Mammary epithelial cell (primary cell): ENCODE data around the gene FAM193B.

Experiments
- EZH2 ChIP-seq: IDR thresholded peaks from 2 replicates; pipeline ENCODE4 v1.6.1; 2012; ENCODE audit warnings: low read length, inconsistent platforms, borderline replicate concordance
- TF ChIP-seq, protein P1 (sequence below), 2 donors: IDR thresholded peaks in 1 of 2; conservative IDR thresholded peaks in 1 of 2; 2 replicates each; pipeline ENCODE4 v1.5.1; 2011 to 2012; ENCODE audit warnings: inconsistent platforms in 2 of 2, low read length in 2 of 2, mild to moderate bottlenecking in 2 of 2, control low read depth in 1 of 2, low read depth in 1 of 2; ENCODE audit not compliant: insufficient read depth in 1 of 2; ENCODE audit errors: extremely low read depth in 1 of 2

DNA sequence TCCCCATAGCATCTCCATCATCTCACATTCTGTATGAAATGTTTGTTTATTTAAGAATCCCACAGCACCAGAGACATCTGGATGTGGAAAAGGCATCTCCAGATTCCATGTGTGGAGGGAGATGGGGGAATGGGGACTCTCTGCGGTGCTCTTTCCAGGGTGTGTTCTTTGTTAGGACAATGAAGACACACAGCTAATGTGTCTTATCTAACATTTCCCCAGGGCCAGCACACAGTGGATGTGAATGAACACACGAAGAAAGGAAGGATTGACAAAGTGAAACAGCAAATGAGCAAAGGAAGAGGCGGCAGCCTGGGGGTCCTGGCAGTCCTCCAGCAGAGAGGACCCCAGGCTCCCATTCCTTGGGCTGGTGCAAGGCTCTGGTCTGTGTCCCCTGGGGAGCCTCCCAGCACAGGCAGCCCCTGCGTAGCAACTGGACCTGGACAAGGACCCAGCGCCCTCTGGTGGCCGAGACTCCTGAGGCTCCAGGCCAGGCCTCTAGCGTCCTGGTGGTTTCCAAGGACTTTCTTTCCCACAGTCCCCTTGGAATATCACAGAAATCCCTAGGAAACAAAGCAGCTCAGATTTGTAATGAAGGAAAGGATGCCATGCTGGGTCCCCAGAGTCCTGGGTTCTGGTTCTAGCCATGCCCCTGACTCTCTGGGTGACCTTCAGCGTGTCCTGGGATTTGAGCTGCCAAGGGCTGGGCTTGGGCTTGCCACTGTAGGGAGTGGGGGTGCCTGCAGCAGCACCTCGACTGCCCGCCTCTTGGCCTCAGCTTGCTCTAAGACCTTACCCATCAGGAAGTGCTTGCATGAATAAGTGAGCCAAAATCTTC, 53.5 kb downstream of the FAM193B start:
- TF ChIP-seq, protein P1, sequence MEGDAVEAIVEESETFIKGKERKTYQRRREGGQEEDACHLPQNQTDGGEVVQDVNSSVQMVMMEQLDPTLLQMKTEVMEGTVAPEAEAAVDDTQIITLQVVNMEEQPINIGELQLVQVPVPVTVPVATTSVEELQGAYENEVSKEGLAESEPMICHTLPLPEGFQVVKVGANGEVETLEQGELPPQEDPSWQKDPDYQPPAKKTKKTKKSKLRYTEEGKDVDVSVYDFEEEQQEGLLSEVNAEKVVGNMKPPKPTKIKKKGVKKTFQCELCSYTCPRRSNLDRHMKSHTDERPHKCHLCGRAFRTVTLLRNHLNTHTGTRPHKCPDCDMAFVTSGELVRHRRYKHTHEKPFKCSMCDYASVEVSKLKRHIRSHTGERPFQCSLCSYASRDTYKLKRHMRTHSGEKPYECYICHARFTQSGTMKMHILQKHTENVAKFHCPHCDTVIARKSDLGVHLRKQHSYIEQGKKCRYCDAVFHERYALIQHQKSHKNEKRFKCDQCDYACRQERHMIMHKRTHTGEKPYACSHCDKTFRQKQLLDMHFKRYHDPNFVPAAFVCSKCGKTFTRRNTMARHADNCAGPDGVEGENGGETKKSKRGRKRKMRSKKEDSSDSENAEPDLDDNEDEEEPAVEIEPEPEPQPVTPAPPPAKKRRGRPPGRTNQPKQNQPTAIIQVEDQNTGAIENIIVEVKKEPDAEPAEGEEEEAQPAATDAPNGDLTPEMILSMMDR (conservative IDR thresholded peaks at IDR 0.05 in 1 of 2, IDR thresholded peaks at IDR 0.05 in 1 of 2; ENCODE audit: extremely low read depth in 1 of 2, insufficient read depth in 1 of 2, low read depth in 1 of 2, low read length in 2 of 2) = peak; percentile 96 to 98
- no peak for TF ChIP-seq EZH2
